Lung microvascular endothelial cell (primary cell): ENCODE results near the gene RTL10. TPM values are rescaled to one million over a fixed set of nuclear protein-coding genes. Genes with fewer than 3 reads are reported as not detected.
A peak's percentile ranks its signal among the peaks of the same experiment; 100 is the strongest.

Experiments used
- DNase-seq, 2 donors: peaks; one replicate each; pipeline versions ENCODE4 v3.0.0 to v3.0.0-alpha.2; 2010; ENCODE audit warnings: low read depth in 2 of 2
- total RNA-seq: library from RNA; depleted of rRNA; stranded (reverse); fragments of >200 nt; gene quantifications from 2 replicates; pipeline ENCODE4 v1.2.1, GENCODE V29; 2014

RTL10 gene, protein sequence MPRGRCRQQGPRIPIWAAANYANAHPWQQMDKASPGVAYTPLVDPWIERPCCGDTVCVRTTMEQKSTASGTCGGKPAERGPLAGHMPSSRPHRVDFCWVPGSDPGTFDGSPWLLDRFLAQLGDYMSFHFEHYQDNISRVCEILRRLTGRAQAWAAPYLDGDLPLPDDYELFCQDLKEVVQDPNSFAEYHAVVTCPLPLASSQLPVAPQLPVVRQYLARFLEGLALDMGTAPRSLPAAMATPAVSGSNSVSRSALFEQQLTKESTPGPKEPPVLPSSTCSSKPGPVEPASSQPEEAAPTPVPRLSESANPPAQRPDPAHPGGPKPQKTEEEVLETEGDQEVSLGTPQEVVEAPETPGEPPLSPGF
- total RNA-seq, result 17.7 and 25.8 TPM in 2 replicates

DNA sequence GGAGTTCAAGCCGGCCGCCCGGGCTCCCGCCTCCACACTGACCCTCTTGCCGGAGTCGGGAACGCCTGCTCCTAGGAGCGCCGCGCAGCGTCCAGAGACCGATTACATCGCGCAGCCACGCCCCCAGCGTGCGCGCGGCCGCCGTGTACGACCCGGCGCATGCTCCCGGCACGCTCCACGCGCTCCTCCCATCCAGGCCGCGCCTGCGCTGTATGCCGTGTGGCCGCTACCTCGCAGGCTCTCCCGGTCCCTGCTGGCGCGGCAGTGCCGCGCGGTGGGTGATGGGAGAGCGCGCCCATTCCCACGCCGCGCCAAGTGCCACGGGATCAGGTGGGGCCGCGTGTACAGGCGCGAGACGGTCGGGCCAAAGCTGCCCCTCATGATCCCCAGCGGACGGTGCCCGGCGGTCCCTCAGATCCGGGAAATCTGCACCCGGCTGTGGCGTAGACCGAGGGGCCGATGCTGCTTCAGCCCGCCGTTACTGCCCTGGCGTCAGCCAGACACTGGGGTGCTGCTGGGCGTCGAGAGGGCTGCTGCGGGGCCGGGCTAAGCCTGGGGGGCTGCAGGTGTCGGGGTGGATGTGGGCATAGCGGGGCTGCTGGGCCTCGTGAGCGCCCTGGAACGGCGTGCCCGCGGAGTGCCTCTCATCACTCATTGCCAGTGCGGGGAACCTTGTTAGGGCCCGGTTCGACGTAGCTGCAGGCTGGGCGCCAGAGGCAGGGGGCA is at the start of gene RTL10, which contains the start of gene GNB1L:
RTL10 (minus strand) TSS at position 97 of the 726 bp plus-strand sequence. CDS start 2,613 bp downstream, outside the sequence.
GNB1L (minus strand) TSS at position 97 of the 726 bp plus-strand sequence. CDS start 33,519 bp downstream, outside the sequence.
- DNase-seq, result peak; percentile 98

DNA sequence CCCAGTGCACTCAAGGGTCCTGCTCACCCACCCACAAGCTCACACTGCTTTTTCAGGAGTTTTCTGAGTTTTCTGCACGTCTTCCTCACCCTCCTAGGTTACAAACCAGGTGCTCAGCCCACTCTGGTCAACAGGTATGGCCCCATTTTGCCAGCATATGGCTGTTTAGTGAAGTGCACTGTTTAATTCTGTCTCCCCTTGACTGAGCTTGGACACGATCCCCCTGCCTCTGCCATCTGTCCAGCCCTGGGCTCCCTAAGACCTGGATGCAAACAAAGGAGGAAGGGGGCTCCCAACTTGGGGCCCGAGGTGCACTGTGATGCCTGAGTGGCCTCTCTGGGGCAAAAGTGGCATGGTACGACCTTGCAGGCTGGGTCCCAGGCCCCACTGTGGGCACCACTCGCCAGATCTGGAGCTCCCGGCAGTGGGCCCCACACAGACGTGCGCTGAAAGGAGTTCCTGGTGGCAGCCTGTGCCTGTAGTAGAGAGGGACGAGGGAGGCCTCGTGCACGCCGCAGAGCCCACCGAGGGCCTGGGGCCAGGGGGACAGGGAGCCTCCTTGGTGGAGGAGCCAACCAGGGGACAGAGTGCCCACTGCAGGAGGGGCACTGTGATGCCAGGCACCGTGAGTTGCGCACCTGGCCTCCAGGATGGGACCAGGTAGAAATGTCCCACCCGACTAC is 49.6 kb upstream of the RTL10 start:
- DNase-seq, result no peak

DNA sequence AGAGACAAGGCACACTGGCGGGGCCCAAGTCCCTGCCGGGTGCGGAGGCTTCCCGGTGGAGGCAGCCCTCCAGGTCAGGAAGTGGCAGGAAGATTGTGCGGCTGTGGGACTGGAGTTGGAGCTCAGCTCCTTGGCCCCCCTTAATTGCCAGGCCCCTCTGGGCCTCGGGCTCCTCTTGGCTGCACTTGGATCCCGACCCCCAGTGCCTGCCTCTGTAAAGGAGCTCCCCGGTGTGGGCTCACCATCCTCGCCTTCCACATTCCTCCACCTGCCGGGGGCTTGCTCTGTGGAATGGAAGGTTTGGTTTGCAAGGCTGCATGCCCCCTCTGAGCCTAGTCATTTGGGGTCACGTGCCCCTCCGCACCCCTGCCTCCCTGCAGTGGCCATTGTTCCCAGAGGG is 48.8 kb upstream of the RTL10 start:
- no peak for DNase-seq

DNA sequence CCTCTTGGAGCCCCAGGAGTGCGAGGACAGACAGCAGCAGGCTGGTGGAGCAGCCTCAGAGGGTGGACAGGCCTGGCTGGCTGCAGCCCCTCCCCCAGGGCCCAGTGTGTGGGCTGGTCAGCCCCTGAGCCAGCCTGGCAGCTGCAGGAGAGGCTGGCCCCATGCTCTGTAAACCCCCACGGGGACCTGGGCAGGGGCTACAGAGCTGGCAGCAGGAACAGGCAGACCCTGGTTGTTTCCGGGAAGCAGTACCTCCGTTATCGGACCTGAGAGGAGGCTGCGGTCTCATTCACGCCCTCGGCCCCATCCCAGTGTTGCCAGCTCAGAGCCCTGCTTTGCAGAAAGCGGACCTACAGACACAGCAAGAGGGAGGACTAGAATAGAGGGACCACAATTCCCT is 48.4 kb upstream of the RTL10 start:
- DNase-seq, result no peak

DNA sequence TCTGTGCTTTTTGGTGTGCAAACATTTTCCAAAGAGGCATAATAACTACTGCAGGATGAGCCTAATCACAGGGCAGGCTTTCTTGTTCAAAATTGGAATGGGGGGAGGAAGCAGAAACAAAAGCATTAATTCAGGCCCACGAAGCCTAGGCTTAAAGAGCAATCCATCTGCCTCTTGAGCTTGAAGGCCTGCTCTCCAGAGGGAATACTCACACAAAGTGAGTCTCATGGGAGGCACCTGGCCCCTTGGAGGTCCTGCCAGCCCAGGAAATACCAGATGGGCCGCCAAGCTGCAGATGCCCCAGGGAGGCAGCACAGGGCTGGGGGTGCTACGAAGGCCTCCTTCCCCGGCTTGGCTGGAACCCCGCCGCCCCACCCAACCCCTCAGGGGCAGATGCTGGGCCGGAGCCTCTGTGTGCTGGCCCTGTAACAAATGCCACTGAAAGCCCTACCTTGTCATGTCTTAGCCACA is 47.6 kb upstream of the RTL10 start:
- DNase-seq, result no peak

DNA sequence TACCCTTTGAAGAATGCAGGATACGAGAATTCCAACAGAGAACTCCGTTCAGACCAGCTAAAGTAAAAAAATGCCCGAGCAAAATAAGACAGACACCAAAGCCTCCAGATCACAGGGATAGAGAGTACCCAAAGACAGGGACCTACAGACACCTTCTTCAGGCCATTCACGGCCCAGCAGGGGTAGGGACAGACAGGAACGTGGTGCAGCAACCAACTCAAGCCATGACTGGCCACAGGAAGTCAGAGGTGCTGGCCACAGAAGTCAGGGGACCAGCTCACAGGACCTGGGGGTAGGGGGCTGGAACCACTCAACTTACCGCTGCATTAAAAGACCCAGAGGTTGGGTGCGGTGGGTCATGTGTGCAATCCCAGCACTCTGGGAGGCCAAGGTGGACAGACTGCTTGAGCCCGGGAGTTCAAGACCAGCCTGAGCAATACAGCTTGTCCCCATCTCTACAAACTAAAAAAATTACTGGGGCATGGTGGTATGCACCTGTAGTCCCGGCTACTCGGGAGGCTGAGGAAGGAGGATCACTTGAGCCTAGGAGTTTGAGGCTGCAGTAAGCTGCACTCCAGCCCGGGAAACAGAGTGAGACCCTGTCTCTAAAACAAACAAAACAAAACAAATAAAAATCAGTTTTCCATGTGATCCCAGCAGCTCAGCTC is 47.0 kb upstream of the RTL10 start:
- DNase-seq, result no peak

DNA sequence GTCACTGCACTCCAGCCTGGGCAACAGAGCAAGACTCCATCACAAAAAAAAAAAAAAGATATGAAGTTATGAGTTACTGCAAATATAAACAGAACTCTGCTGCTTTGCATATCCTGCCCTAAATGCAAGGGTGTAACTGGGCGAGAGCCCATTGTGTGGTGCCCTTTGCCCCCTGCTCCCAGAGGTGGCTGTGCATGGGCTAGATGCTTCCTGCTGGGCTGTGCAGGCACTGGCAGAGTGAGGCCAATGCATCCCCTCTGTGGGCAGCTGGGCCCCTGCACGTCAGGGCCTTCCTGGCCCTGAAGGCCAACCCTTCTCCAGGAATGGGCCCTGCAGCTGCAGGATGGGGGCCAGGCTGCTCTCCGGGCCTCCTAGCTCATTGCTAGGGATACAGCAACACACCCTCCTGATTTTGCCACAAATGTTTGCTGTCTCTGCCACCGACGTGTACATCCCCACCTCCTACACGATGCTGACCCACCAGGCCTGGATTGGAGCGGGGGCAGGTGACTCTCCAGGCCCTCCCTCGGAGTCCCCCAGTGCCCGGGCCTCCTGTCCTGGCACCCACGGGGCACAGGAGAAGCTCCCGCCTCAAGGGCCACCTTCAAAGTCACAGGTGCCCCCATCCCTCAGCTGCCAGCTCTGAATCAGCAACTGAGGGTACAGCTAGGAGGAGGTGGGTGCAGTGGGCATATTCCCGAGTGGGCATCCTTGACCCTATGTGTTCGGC is 46.2 kb upstream of the RTL10 start:
- DNase-seq, result no peak

DNA sequence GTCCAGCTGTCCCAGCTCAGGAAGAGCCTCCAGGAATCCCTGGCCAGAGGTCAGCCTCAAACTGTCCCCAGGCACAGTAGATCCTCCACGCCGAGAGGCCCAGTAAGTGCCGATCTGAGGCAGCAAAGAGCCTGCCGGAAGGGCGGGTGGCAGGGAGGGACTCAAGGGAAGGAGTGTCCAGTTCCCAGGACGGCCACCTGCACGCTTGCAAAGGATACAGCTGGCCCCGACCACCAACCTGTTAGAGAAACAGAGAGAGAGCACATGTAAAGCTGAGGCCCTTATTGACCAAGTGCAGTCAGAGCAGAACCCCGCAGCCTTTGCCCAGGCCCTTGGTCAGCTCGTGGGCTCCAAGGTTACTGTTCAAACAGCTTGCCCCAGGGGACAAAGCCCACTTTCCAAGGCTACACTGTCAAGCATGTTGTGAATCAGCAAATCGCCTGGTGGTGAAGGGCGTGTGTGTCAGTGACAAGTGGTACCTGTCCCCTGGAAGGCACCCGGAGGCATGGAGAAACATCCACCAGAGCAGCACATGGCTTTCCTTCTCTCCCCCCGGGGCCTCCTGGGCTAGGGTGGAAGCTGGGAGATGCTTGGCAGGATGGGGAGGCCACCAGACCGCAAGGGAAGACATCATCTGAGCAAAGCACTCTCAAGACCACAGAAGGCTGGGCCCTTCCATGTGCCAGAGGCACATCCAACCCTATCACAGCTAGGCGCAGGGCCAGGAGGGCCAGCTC is 44.3 kb upstream of the RTL10 start:
- DNase-seq, result no peak

DNA sequence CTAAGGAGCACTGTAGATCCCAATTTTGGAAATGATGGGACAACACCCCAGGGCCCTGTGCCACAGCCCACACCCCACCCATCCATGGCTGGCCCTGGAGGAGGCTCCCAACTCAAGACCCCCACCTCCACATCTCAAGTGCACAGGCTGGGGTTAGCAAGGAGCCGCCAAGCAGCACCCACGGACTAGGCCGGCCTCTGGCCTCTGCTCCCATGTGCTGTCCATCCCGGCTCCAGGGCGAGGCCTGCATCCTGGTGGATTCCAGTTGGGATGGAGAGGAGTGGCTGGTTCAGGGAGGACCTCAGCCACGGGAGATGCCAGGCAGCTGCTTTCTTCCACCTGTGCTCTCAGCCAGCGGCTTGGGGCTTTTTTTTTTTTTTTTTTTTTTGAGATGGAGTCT is 43.5 kb upstream of the RTL10 start:
- DNase-seq, result no peak

DNA sequence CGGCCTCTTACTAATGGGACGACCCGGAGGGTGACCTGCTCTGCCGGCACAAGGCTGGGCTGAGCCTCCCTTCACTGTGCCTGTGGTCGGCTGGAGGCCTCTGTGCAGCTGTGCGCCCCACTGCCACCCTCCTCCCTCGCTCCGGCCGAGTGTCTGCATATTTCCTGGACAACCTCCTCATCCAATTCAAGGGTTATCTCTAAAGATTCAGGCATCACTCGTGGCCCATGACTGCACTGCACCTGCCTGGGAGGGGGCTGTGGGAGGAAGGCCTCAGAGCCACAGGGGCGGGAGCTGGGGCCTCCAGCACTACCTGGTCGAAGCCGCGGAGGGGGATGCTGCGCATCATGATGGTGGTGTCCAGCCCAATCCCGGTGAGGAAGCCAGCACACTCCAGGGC is 43.1 kb upstream of the RTL10 start:
- DNase-seq, result no peak

DNA sequence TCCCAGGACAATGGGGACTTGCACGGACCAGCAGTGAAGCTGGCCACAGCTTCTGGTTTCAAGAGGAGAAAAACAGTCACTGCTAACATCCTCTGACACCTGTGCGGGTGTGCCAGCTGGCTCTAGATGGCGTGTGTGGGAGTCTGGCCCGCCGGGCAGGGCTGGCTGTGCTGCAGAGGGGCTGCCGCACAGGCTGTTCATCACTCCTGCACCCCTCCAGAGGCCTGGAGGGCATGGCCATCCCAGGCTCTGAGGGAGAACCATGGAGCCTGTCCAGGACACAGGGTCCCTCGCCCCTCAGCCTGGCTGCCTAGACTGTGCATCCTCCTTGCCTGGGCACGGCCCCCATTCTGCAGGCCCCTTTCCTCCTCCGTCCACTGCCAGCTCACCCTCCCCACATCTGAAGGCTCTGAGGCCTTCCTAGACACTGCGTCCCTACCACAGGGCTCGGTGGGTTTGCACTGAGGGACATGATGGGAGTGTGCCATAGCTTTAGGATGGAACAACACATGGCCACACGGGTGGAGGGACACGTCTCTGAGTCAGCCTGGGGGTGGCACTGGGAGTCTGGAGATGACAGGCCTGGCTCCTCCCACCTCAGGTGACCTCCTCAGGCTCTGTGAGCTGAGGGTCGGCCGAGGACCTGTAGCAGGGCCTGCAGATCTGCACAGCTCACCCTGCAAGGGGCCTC is 42.1 kb upstream of the RTL10 start:
- peak in 1 of 2 donors; percentile 47 for DNase-seq

DNA sequence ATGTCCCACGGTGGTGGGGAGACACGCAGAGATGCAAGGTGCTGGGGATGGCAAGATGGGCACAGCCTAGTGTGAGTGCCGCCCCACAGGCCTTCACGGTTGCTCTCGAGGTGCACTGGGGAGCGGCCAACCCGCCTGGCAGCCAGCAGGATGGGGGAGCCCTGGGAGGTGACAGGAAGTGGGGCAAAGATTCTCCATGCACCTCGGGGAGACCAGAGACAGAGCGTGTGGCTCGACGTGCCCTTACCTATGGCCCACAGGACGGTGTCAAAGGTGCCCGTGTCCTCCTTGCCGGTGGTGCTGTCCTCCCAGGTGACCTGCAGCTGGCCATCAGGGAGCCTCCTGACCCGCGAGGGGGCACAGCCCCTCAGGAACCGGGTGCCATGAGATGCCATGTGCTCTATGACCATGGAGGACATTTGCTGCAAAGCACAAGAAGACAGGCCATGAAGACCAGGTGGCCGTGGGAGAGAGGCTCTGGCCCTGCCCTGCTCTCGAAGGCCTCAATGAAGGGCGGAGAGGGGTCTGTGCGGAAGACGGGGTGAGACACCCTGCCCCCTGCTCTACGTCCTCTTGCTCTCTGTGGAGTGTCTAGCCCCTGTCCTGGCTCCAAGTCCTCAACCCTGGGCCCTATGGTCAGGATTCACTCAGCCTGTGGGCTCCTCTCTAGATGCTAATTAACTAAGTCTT is 40.6 kb upstream of the RTL10 start:
- DNase-seq, result no peak

DNA sequence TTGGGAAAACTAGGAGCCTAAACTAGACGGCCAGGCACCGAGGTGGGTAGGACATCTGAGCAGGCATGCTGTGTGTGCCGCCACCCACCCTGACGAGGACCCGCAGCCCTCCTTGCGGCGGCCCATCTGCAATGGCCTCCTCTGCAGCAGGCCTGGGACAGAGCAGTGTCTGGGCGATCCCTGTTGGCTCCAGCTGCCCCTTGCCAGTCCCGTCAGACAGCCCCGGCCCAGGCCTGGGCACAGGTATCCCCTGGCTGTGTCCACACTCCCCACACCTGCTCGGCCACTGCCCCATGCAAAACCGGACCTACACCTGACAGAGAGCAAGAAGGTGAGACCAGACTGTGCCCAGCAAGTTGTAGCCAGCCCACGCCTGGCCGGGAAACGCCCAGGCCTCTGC is 38.7 kb upstream of the RTL10 start:
- DNase-seq, result no peak

DNA sequence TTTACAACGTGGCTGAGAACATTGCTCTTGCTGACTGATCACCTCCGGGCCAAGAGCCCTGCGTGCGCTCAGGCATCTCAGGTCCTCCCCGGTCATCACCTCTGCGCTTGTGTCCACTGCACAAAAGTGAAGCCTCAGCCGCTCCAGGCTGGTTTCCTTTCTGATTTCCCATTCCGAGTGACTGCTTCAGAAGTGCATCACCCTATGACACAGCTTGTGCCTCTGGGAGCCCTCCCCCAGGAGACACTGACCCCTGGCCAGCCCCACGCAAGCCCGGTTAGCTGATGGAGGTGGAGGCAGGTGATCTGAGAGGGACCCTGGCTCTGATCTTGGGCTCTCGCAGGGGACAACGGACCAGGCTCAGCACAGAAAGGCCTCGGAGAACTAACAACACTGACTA is 38.3 kb upstream of the RTL10 start:
- peak; percentile 32 to 51 for DNase-seq

DNA sequence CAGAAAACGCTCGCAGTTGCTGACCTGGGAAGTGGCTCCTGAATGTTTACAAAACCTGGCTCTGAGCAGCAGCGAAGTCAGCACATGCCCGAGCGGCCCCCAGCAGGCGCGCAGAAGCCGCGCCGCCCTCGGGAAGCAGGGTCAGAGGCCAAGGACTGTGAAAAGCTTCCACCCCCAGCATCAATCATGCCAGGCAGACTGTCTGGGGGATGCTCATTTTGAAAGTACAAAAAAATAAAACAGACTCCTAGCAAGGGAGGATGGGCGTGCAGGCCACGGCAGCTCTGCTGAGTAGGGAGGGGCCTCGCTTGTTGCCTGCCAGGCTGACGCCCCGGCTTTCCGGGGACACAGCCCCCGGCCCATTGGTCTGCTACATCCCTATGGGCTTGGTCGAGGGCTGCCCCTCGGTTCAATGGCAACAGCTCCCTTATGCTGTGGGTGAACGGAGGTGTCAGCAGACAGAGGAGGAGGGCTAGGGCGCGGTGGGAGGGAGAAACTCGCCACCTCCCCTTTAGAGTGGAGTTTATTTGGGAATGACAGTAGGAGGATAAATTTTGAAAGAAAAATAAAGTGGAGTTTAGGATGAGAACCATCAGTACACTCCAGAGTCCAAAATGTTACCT is 37.7 kb upstream of the RTL10 start:
- peak; percentile 74 to 77 for DNase-seq

DNA sequence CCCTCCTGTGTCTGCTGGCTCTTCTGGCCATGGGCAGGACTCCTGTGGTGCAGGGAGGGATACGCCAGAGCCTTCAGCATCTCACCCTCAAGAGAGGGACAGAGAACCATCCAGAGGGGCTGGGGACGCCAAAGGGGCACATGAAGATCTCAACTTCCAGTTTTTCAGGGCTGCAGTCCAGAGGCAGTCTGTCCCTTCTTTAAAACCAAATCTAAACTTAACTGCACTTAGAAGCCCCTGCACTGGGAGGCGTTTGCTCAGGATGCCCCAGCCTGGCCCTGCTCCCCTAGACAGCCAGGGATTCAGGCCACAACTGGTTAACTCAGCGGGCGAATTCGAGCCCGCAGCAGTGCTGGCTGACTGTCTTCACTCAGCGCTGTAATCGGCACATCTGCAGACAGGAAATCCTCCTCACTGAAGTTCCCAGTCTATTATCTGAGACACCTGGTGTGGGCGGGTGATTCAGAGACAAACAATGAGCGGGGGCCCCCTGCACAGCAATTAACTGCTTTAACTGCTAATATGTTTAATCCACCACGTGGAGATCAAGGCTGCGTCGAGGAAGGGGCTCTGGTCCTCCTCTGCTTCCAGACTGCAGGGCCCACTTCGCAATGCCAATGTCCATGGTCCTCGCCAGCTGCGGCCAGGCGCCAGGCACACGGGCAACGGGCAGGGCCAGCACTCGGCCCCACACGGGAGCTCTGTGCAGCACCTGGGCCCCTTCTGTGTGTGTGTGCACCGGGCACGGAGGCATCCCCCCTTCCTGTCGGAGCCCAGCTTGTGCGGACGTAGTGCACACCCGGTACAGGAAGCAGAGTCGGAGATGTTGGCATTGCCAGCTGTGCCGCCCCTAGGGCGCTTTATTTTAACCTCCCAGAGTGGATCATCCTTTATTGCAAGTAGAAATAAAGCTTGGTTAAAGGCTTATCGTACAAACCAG is 36.9 kb upstream of the RTL10 start:
- peak; percentile 83 to 92 for DNase-seq
